AG09309 (cell line): ENCODE data around the gene PPARD.

Experiments used
- DNase-seq: peaks from one replicate; pipeline ENCODE4 v3.0.0-alpha.2; 2010; ENCODE audit warnings: low read depth
- H3K4me3 ChIP-seq: 2 replicates; pipeline ENCODE4 v1.5.1; 2011; ENCODE audit warnings: mild to moderate bottlenecking, low read depth, low read length, moderate library complexity; ENCODE audit not compliant: control insufficient read depth
- TF ChIP-seq, protein P1 (sequence below): IDR thresholded peaks from 2 replicates; pipeline ENCODE4 v1.5.1; 2011; ENCODE audit warnings: mild to moderate bottlenecking, low read depth, low read length, inconsistent platforms; ENCODE audit not compliant: insufficient read depth, control insufficient read depth; ENCODE audit errors: missing control alignments

Gene PPARD

DNA sequence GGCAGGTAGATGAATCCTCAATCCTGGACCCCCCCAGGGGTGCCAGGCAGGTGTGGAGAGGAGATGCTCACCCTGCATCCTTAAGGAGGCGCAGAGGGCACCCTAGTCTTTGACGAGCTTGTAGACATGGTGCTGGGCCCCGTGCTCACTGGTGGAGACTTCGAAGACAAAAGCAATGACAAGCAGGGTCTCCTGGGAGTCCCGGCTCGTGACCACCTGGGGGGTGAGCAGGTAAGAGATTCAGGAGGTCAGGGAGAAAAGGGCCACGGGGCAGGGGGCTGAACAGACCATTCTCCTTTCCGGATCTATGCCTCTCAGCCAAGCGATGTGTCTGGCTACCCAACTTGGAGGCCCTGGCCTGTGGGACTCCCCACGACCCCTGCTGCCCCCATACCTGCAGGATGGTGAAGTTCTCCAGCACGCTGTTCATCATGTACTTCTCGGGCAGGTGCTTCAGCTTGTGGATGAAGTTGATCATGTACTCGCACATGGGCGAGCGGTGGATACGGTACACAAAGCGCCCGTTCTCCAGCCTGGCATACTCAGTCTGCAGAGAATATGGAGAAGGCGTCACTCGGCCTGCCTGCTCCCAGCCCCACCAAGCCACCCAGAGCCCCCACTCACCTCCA is 132.7 kb downstream of the PPARD start:
- no peak for DNase-seq
- TF ChIP-seq, protein P1, sequence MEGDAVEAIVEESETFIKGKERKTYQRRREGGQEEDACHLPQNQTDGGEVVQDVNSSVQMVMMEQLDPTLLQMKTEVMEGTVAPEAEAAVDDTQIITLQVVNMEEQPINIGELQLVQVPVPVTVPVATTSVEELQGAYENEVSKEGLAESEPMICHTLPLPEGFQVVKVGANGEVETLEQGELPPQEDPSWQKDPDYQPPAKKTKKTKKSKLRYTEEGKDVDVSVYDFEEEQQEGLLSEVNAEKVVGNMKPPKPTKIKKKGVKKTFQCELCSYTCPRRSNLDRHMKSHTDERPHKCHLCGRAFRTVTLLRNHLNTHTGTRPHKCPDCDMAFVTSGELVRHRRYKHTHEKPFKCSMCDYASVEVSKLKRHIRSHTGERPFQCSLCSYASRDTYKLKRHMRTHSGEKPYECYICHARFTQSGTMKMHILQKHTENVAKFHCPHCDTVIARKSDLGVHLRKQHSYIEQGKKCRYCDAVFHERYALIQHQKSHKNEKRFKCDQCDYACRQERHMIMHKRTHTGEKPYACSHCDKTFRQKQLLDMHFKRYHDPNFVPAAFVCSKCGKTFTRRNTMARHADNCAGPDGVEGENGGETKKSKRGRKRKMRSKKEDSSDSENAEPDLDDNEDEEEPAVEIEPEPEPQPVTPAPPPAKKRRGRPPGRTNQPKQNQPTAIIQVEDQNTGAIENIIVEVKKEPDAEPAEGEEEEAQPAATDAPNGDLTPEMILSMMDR, result no peak
- no peak overlapping the region for H3K4me3 ChIP-seq

DNA sequence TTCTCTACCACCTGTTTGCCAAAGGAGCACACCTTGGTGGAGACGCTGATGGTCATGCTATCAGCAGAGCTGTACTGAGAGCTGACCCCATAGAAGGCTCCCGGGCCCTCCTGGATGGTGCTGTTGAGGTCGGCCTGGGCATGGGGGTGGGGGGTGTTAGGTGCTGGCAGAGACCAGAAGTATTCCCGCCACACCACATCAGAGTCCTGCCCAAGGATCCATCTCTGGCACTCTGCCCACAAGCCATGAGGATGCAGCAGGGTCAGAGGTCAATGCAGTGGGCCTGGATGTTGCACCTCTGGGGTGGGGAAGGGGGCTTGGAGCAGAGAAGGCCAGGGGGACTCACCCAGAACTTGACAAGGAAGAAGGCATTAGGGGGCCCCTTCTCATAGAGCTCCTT is 133.2 kb downstream of the PPARD start:
- DNase-seq, result no peak
- no peak overlapping the region for H3K4me3 ChIP-seq
- TF ChIP-seq, protein P1, result no peak

DNA sequence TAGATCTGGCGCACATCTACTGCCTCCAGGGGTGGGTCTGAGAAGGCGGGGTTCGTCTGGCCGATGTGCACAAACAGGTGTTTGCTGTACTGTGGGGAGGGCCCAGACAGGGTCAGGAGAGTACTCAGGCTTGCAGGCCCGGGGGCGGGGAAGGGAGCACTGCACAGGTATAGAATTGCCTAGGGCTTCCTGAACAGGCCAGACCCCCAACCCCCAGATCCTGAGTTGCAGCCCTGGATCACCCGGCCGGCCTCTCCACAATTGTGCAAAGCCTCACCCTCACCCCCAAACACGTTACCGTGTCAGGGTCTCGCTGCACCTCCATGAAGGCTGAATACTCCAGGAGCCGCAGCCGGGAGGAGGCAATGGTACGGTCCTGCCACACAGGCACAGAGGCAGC is 133.6 kb downstream of the PPARD start:
- TF ChIP-seq, protein P1, result no peak
- DNase-seq, result no peak
- no peak overlapping the region for H3K4me3 ChIP-seq

DNA sequence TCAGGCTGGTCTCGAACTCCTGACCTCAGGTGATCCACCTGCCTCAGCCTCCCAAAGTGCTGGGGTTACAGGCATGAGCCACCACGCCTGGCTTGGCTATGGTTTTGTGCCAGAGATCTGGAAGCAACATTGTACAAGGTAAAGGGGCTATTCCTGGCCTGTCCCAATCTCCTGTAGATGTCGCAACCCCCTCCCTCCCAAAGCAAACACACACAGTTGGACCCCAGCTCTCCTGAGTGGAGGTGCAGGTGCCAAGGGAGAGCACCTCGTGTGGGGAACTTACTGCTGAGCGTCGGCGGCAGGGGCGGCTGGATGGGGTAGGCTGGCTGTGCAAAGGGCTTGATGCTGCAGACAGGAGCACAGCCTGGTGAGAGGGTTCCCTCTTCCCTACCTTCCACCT is 134.7 kb downstream of the PPARD start:
- no peak for DNase-seq
- TF ChIP-seq, protein P1, result no peak
- H3K4me3 ChIP-seq, result no peak overlapping the region
